HEK293T (cell line): Measurements from ENCODE around the gene EPM2AIP1.

Source experiments
- ARNT ChIP-seq: fragments of 450-650 bp; IDR thresholded peaks from 2 replicates; pipeline ENCODE4 v1.6.1; 2017; ENCODE audit warnings: mild to moderate bottlenecking
- BHLHE40 ChIP-seq: fragments of 450-650 bp; IDR thresholded peaks from 2 replicates; pipeline ENCODE4 v1.6.1; 2016; ENCODE audit warnings: mild to moderate bottlenecking, moderate library complexity, borderline replicate concordance
- ELF4 ChIP-seq: fragments of 450-650 bp; IDR thresholded peaks from 2 replicates; pipeline ENCODE4 v1.6.1; 2017; ENCODE audit warnings: antibody characterized with exemption
- FOXM1 ChIP-seq: fragments of 450-650 bp; IDR thresholded peaks from 2 replicates; pipeline ENCODE4 v1.6.1; 2017; ENCODE audit warnings: mild to moderate bottlenecking, borderline replicate concordance
- HDGF ChIP-seq: fragments of 450-650 bp; IDR thresholded peaks from 2 replicates; pipeline ENCODE4 v1.6.1; 2017; ENCODE audit warnings: antibody characterized with exemption, borderline replicate concordance
- LEF1 ChIP-seq: fragments of 450-650 bp; IDR thresholded peaks from 2 replicates; pipeline ENCODE4 v1.6.1; 2017; ENCODE audit warnings: mild to moderate bottlenecking, borderline replicate concordance
- NFRKB ChIP-seq: fragments of 450-650 bp; IDR thresholded peaks from 2 replicates; pipeline ENCODE4 v1.6.1; 2016; ENCODE audit warnings: mild to moderate bottlenecking, moderate library complexity
- SP1 ChIP-seq: fragments of 450-650 bp; IDR thresholded peaks from 2 replicates; pipeline ENCODE4 v1.6.1; 2017
- ZNF384 ChIP-seq: fragments of 450-650 bp; IDR thresholded peaks from 2 replicates; pipeline ENCODE4 v1.6.1; 2016
- TF ChIP-seq, protein P1 (sequence below): fragments of 450-650 bp; IDR thresholded peaks from 2 replicates; pipeline ENCODE4 v1.6.1; 2016

DNA sequence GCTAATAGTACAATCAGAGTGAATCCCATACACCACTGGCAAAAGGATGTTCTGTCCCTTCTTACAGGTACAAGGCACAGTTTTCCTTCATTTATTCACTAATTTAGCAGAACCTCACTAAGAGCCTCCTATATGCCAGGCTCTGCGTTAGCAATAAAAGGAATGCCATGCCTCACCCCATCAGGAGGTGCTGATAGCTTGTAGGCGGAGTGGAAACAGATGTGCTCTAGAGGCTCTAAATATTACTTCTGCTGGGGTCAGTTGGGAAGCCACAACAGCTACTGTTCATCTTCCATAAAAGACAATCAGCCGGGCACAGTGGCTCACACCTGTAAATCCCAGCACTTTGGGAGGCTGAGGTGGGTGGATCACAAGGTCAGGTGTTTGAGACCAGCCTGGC, 24.8 kb upstream of the EPM2AIP1 start:
- TF ChIP-seq, protein P1, sequence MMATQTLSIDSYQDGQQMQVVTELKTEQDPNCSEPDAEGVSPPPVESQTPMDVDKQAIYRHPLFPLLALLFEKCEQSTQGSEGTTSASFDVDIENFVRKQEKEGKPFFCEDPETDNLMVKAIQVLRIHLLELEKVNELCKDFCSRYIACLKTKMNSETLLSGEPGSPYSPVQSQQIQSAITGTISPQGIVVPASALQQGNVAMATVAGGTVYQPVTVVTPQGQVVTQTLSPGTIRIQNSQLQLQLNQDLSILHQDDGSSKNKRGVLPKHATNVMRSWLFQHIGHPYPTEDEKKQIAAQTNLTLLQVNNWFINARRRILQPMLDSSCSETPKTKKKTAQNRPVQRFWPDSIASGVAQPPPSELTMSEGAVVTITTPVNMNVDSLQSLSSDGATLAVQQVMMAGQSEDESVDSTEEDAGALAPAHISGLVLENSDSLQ, result no peak
- no peak for TF ChIP-seq HDGF
- no peak for TF ChIP-seq ARNT
- TF ChIP-seq SP1, result no peak
- no peak for TF ChIP-seq ZNF384
- no peak for TF ChIP-seq BHLHE40
- no peak for TF ChIP-seq ELF4
- no peak for TF ChIP-seq NFRKB
- no peak for TF ChIP-seq LEF1
- no peak for TF ChIP-seq FOXM1
